ENCODE data around the gene GLOD5. TPM values are rescaled to one million over a fixed set of nuclear protein-coding genes. Genes with fewer than 3 reads are reported as not detected.

Gene GLOD5
- polyA plus RNA-seq, 2 of the 4 experiments (the other 2 are of a cell fraction): not detected

- CTCF ChIA-PET: no interaction called here
- ATAC-seq (no peak), FAIRE-seq (no peak), DNase-seq (ENCODE audit: low read depth in 1 of 2, low spot score in 1 of 2) (no peak)
- POLR2A ChIA-PET: no interaction called here
- H3K9me3 ChIP-seq: no peaks in the 10 kb centered on the region
- H3K4me1 ChIP-seq: no peaks in the 10 kb centered on the region
- no peak overlapping the region for H3K27ac ChIP-seq
- no peak overlapping the region for H3K4me3 ChIP-seq
- no peak overlapping the region for H3K4me2 ChIP-seq
- WGBS (ENCODE audit: missing lambda C conversion rate): 65% methylated on average over 6 of the region's 6 CpGs
- no peak for TF ChIP-seq JUN (IDR thresholded peaks at IDR 0.05)
- TF ChIP-seq E2F6 (IDR thresholded peaks at IDR 0.05; ENCODE audit: borderline replicate concordance, low read depth): no peak
- no peak for TF ChIP-seq FOXS1 (CRISPR knock-in tag; IDR thresholded peaks at IDR 0.05)
- TF ChIP-seq CHD4 (IDR thresholded peaks at IDR 0.05; ENCODE audit: borderline replicate concordance): no peak
- no peak for TF ChIP-seq SMC3 (IDR thresholded peaks at IDR 0.05)
- no peak for TF ChIP-seq RFX5 (IDR thresholded peaks at IDR 0.05)
- no peak for TF ChIP-seq MYC (IDR thresholded peaks at IDR 0.05; ENCODE audit: borderline replicate concordance, low read length)
- TF ChIP-seq PBX3 (IDR thresholded peaks at IDR 0.05): no peak
- TF ChIP-seq POLR2A (IDR thresholded peaks at IDR 0.05; ENCODE audit: low read length): no peak
- no peak for TF ChIP-seq KDM1A (IDR thresholded peaks at IDR 0.05; ENCODE audit: low read depth)
- no peak for TF ChIP-seq ZFP36 (IDR thresholded peaks at IDR 0.05; ENCODE audit: borderline replicate concordance, partially characterized antibody)
- TF ChIP-seq HOXA7 (CRISPR knock-in tag; IDR thresholded peaks at IDR 0.05): no peak
- TF ChIP-seq RNF2 (IDR thresholded peaks at IDR 0.05; ENCODE audit: borderline replicate concordance, low read depth): no peak
- no peak for TF ChIP-seq BHLHE40 (IDR thresholded peaks at IDR 0.05; ENCODE audit: low read depth, low read length)
- TF ChIP-seq CBX2 (IDR thresholded peaks at IDR 0.05; ENCODE audit: borderline replicate concordance, low read depth): no peak
Observed at GRCh38 chrX:48781705-48782104, 20.2 kb downstream of the GLOD5 start.

- TF ChIP-seq MAX (IDR thresholded peaks at IDR 0.05) (no peak), ZSCAN20 (CRISPR knock-in tag; IDR thresholded peaks at IDR 0.05) (no peak), CHD2 (IDR thresholded peaks at IDR 0.05; ENCODE audit: low read length, partially characterized antibody) (no peak), EHMT2 (IDR thresholded peaks at IDR 0.05; ENCODE audit: low read depth) (no peak), USF2 (IDR thresholded peaks at IDR 0.05) (no peak), RAD21 (conservative IDR thresholded peaks at IDR 0.05 in 1 of 2, IDR thresholded peaks at IDR 0.05 in 1 of 2) (no peak), REST (IDR thresholded peaks at IDR 0.05) (no peak), RNF2 (IDR thresholded peaks at IDR 0.05; ENCODE audit: borderline replicate concordance, low read depth) (no peak), E2F6 (IDR thresholded peaks at IDR 0.05; ENCODE audit: borderline replicate concordance, low read depth) (no peak), FOSB (CRISPR knock-in tag; IDR thresholded peaks at IDR 0.05) (no peak), ZFP36 (IDR thresholded peaks at IDR 0.05; ENCODE audit: borderline replicate concordance, partially characterized antibody) (no peak), BHLHE40 (IDR thresholded peaks at IDR 0.05; ENCODE audit: low read depth, low read length) (no peak), POLR2A (IDR thresholded peaks at IDR 0.05; ENCODE audit: low read length) (no peak), HOXA7 (CRISPR knock-in tag; IDR thresholded peaks at IDR 0.05) (no peak), GATA3 (IDR thresholded peaks at IDR 0.05; ENCODE audit: borderline replicate concordance) (no peak)
- FAIRE-seq: peak; percentile 96
- POLR2A ChIA-PET: no interaction called here
Observed at GRCh38 chrX:48782216-48782615, 20.7 kb downstream of the GLOD5 start.

More at GRCh38 chrX:48782216-48782615, 20.7 kb downstream of the GLOD5 start:
- Histone ChIP-seq H3K4me3 (no peak overlapping the region), H3K27ac (no peak overlapping the region), H3K4me2 (no peak overlapping the region), H3K4me1 (no peaks in the 10 kb centered on the region), H3K9me3 (no peaks in the 10 kb centered on the region)
- CTCF ChIA-PET: no interaction called here
- DNase-seq (ENCODE audit: low read depth in 1 of 2, low spot score in 1 of 2) (no peak), ATAC-seq (no peak)
- WGBS (ENCODE audit: missing lambda C conversion rate): 47% methylated on average over 2 of the region's 2 CpGs
